Endodermal cell (in vitro differentiated cells): ENCODE results near the gene PIP5K1B. TPM values are rescaled to one million over a fixed set of nuclear protein-coding genes. Genes with fewer than 3 reads are reported as not detected.

ENCODE experiments used
- DNase-seq: peaks from one replicate; pipeline ENCODE4 v3.0.0-alpha.2; 2017
- H3K27ac ChIP-seq: 2 replicates; pipeline ENCODE4 v1.5.1; 2013; ENCODE audit warnings: mild to moderate bottlenecking, low read depth, low read length, moderate library complexity
- H3K27me3 ChIP-seq: 2 replicates; pipeline ENCODE4 v1.6.1; 2013; ENCODE audit warnings: mild to moderate bottlenecking, low read length, moderate library complexity; ENCODE audit not compliant: insufficient read depth, control insufficient read depth, poor library complexity, severe bottlenecking
- H3K36me3 ChIP-seq: 2 replicates; pipeline ENCODE4 v1.7.0; 2013; ENCODE audit warnings: mild to moderate bottlenecking, low read length, moderate library complexity; ENCODE audit not compliant: control insufficient read depth, insufficient read depth
- H3K4me1 ChIP-seq: one replicate; pipeline ENCODE4 v1.7.0; 2013; ENCODE audit warnings: low read length; ENCODE audit not compliant: control insufficient read depth, insufficient read depth
- H3K4me3 ChIP-seq: 2 replicates; pipeline ENCODE4 v1.5.1; 2013; ENCODE audit warnings: mild to moderate bottlenecking, low read length, moderate library complexity
- H3K9ac ChIP-seq: 2 replicates; pipeline ENCODE4 v1.6.1; 2013; ENCODE audit warnings: mild to moderate bottlenecking, low read length, moderate library complexity; ENCODE audit not compliant: poor library complexity, severe bottlenecking; ENCODE audit errors: extremely low read depth
- H3K9me3 ChIP-seq: 2 replicates; pipeline ENCODE4 v1.6.1; 2013; ENCODE audit warnings: mild to moderate bottlenecking, low read length, moderate library complexity; ENCODE audit not compliant: control insufficient read depth
- H3K27ac Mint-ChIP-seq: 2 replicates; pipeline ENCODE4 v1.8.0; 2020; ENCODE audit warnings: mixed read lengths
- H3K27me3 Mint-ChIP-seq: 2 replicates; pipeline ENCODE4 v1.8.0; 2021; ENCODE audit warnings: mild to moderate bottlenecking, mixed read lengths; ENCODE audit not compliant: insufficient read depth
- H3K36me3 Mint-ChIP-seq: 2 replicates; pipeline ENCODE4 v1.8.0; 2020; ENCODE audit warnings: low read depth, mixed read lengths
- H3K4me1 Mint-ChIP-seq: 2 replicates; pipeline ENCODE4 v1.8.0; 2020; ENCODE audit warnings: mixed read lengths
- H3K4me3 Mint-ChIP-seq: 2 replicates; pipeline ENCODE4 v1.8.0; 2020; ENCODE audit warnings: mild to moderate bottlenecking, moderate library complexity, mixed read lengths
- H3K9me3 Mint-ChIP-seq: 2 replicates; pipeline ENCODE4 v1.8.0; 2020; ENCODE audit warnings: mild to moderate bottlenecking, mixed read lengths
- WGBS, 2 experiments: methylation state at CpG; one replicate each; pipeline versions ENCODE4 v1.1.5 to v1.1.7; 2013; ENCODE audit warnings: missing lambda C conversion rate in 2 of 2, mixed read lengths in 1 of 2; ENCODE audit not compliant: insufficient coverage in 1 of 2, insufficient read length in 1 of 2; 5-methylcytosine and 5-hydroxymethylcytosine counted together
- total RNA-seq, 2 donors: library from RNA; stranded (reverse); fragmentation: NEBNext Ultra II Directional in 1 of 2; extraction: Animal tissue kit (Norgen Biotek cat#: 25700) in 1 of 2; gene quantifications; 2 replicates in 1 of 2; 3 replicates in 1 of 2; pipeline ENCODE4 v1.2.1, GENCODE V29; 2021
- TF ChIP-seq, protein P1 (sequence below): fragments of 200-600 bp; sonication (generic); conservative IDR thresholded peaks from 2 replicates; pipeline ENCODE4 v1.5.0; 2021; ENCODE audit warnings: antibody characterized with exemption, mild to moderate bottlenecking

PIP5K1B gene
- total RNA-seq, 2 donors from 2014 or later = 8.5 to 10.2 TPM

- Histone ChIP-seq H3K9me3 (no peaks in the 10 kb centered on the region), H3K27ac (no peak overlapping the region), H3K9ac (no peak overlapping the region), H3K4me1 (peaks cover 10% of the 10 kb centered on the region), H3K4me3 (no peak overlapping the region), H3K36me3 (no peaks in the 10 kb centered on the region), H3K27me3 (no peaks in the 10 kb centered on the region)
- Mint-ChIP-seq H3K36me3 (no peaks in the 10 kb centered on the region), H3K27ac (no peak overlapping the region), H3K27me3 (no peaks in the 10 kb centered on the region), H3K4me3 (no peak overlapping the region), H3K9me3 (peaks cover 3% of the 10 kb centered on the region), H3K4me1 (peaks cover 11% of the 10 kb centered on the region)
- TF ChIP-seq, protein P1, sequence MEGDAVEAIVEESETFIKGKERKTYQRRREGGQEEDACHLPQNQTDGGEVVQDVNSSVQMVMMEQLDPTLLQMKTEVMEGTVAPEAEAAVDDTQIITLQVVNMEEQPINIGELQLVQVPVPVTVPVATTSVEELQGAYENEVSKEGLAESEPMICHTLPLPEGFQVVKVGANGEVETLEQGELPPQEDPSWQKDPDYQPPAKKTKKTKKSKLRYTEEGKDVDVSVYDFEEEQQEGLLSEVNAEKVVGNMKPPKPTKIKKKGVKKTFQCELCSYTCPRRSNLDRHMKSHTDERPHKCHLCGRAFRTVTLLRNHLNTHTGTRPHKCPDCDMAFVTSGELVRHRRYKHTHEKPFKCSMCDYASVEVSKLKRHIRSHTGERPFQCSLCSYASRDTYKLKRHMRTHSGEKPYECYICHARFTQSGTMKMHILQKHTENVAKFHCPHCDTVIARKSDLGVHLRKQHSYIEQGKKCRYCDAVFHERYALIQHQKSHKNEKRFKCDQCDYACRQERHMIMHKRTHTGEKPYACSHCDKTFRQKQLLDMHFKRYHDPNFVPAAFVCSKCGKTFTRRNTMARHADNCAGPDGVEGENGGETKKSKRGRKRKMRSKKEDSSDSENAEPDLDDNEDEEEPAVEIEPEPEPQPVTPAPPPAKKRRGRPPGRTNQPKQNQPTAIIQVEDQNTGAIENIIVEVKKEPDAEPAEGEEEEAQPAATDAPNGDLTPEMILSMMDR = no peak
- no peak for DNase-seq
- WGBS, 2 experiments = 84 to 91% methylated on average over 3 to 6 of the region's 6 CpGs
These were observed 45.2 kb downstream of the PIP5K1B start for GRCh38 chr9:68750255-68750654.

DNA sequence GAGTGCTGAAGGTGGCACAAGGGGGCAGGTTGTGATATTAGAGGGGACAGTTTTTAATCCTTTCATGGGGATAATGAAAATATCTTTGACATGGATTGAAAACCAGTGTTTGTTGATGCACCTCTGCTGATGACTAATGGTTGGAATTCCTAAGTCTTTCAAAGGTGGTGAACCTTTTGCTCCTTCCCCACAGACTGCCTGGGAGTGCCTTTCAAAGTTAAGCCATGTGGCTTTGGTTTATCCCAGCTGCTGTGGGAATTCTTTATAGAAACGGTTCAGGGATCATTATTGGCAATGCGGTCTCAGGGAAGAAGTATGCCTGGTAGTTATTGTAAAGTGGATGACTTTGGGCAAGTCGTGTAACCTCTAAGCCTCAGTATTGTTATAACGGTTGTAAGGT lies 45.7 kb downstream of the PIP5K1B start:
- H3K4me1 Mint-ChIP-seq = peaks cover 16% of the 10 kb centered on the region
- H3K27me3 Mint-ChIP-seq = no peaks in the 10 kb centered on the region
- Histone ChIP-seq H3K4me3 (no peak overlapping the region), H3K27me3 (no peaks in the 10 kb centered on the region), H3K9me3 (no peaks in the 10 kb centered on the region), H3K9ac (no peak overlapping the region), H3K36me3 (no peaks in the 10 kb centered on the region), H3K27ac (no peak overlapping the region), H3K4me1 (peaks cover 14% of the 10 kb centered on the region)
- H3K36me3 Mint-ChIP-seq = no peaks in the 10 kb centered on the region
- 69 to 75% methylated on average over 4 of the region's 4 CpGs for WGBS, 2 experiments
- DNase-seq = no peak
- peaks cover 3% of the 10 kb centered on the region for H3K9me3 Mint-ChIP-seq
- H3K27ac Mint-ChIP-seq = no peak overlapping the region
- TF ChIP-seq, protein P1 = no peak
- no peak overlapping the region for H3K4me3 Mint-ChIP-seq

- Mint-ChIP-seq H3K4me1 (peaks cover 21% of the 10 kb centered on the region), H3K4me3 (no peak overlapping the region), H3K9me3 (peaks cover 3% of the 10 kb centered on the region), H3K27ac (no peak overlapping the region), H3K36me3 (no peaks in the 10 kb centered on the region), H3K27me3 (no peaks in the 10 kb centered on the region)
- TF ChIP-seq, protein P1 = no peak
- Histone ChIP-seq H3K9me3 (no peaks in the 10 kb centered on the region), H3K27ac (no peak overlapping the region), H3K4me1 (peaks cover 17% of the 10 kb centered on the region), H3K9ac (no peak overlapping the region), H3K27me3 (no peaks in the 10 kb centered on the region), H3K4me3 (no peak overlapping the region), H3K36me3 (no peaks in the 10 kb centered on the region)
- DNase-seq = no peak
These were observed 46.5 kb downstream of the PIP5K1B start for GRCh38 chr9:68751556-68751955.
